Retinal pigment epithelial cell (primary cell): ENCODE results near the gene NRXN2.

Experiments used
- DNase-seq: peaks from one replicate; pipeline ENCODE4 v3.0.0-alpha.2; 2010; ENCODE audit warnings: low read depth
- H3K4me3 ChIP-seq: 2 replicates; pipeline ENCODE4 v1.5.1; 2011; ENCODE audit warnings: mild to moderate bottlenecking, low read length, control low read depth, moderate library complexity
- TF ChIP-seq, protein P1 (sequence below): conservative IDR thresholded peaks from 2 replicates; pipeline ENCODE4 v1.5.1; 2011; ENCODE audit warnings: low read depth, low read length, control low read depth, inconsistent platforms

NRXN2 gene

DNA sequence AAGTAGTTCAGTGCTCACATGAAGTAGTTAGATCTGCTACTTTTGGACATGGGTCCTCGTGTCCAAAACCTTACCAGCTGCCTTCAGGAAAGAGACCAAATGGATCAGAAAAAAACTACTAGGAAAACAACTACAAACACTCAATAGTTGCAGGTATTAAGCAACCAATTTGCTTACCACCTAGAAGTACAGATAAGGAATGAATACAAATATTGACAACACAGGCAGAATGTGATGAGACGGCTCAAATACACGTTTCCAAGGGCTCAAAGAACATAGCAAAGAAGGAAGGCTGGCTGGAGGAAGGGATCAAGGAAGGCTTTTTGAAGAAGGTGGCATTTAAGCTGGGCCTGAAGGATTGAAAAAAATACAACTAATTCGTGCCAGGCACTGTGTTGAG is 41.8 kb downstream of the NRXN2 start:
- H3K4me3 ChIP-seq = no peak overlapping the region
- DNase-seq = no peak
- TF ChIP-seq, protein P1, sequence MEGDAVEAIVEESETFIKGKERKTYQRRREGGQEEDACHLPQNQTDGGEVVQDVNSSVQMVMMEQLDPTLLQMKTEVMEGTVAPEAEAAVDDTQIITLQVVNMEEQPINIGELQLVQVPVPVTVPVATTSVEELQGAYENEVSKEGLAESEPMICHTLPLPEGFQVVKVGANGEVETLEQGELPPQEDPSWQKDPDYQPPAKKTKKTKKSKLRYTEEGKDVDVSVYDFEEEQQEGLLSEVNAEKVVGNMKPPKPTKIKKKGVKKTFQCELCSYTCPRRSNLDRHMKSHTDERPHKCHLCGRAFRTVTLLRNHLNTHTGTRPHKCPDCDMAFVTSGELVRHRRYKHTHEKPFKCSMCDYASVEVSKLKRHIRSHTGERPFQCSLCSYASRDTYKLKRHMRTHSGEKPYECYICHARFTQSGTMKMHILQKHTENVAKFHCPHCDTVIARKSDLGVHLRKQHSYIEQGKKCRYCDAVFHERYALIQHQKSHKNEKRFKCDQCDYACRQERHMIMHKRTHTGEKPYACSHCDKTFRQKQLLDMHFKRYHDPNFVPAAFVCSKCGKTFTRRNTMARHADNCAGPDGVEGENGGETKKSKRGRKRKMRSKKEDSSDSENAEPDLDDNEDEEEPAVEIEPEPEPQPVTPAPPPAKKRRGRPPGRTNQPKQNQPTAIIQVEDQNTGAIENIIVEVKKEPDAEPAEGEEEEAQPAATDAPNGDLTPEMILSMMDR = no peak

DNA sequence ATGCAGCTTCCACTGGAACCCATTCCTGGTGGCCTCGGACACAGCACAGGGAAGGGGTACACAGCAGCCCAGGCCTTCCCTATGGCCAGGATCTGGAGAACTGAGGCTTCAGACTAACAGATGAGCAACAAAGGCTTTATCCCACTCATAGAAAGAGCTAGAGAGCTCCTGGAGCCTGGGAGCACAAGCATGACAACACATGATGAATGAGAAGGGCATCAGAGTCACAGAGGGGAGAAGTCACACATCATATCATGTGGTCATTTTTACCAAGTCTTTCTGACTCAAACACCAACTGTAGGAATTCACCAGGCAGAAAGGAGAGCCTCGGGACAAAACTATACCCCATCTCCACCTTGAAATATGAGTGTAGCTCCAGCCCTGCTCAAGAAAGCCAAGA is 43.2 kb downstream of the NRXN2 start:
- DNase-seq = no peak
- H3K4me3 ChIP-seq = no peak overlapping the region
- TF ChIP-seq, protein P1 = no peak

DNA sequence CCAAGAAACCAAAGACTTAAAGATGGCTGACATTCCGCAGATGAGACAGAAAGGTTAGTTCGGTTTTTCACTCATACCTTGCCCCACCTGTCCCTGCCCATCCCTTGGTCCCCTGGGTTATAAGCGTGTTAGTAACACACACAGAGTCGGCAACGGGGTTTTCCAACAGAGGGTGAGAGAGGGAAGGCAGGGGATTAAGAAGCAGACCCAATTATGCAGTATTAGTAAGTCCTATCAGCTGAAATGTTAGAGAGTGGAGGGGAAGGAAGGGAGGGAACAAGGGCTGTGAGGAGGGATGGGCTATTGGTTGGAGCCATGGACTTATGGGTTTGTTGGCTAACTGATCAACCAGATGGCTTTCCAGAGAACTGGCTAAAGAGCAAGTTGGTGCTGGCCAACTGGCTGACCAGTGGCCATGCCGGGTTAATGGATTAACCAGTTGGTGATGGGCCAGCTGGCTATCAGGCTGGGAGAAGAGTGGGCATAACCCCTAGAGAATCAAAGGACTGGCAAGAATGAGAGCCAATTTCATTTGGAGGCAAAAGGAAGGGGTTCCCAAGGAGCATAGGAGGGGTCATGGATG is 45.5 kb downstream of the NRXN2 start:
- TF ChIP-seq, protein P1 = no peak
- peak; percentile 16 for DNase-seq
- H3K4me3 ChIP-seq = no peak overlapping the region

DNA sequence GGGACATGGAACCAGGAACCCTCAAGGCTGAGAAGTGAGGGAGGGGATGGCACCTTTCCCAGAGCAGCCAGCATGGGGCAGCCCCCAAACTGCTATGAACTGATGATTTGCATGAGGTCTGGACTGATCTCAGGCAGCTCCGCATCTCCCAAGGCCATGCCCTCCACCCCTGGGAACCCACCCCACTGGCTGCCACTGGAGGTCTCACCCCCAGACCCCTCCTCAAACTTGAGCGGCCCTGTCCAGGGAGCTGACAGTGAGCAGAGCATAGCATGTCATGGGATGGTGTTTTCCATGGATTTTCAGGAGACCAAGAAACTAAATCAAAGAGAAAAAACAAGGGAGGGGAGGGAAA is 46.8 kb downstream of the NRXN2 start:
- no peak for DNase-seq
- H3K4me3 ChIP-seq = no peak overlapping the region
- TF ChIP-seq, protein P1 = no peak

GRCh38 chr11:64675450-64676260 is 47.3 kb downstream of the NRXN2 start:
- H3K4me3 ChIP-seq = no peak overlapping the region
- peak; percentile 73 for DNase-seq
- TF ChIP-seq, protein P1 = no peak

DNA sequence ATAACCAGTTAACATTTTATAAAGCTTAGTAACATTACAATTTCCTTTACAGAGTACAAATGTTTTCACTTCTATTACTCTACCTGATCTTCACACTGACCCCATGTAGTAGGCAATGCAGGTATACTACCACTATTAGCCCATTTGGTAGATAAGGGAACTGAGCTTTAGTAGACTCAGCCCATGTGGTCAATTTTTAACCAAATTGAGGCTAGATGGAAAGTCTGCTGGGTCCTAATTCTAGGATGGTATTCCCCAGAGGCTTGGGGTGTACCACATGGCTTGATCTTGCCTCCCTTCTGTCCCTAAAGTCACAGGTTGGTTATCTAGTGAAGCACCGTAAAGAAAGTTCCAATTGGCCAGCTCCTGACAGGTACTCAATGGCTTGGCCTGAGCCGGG is 48.2 kb downstream of the NRXN2 start:
- DNase-seq = no peak
- TF ChIP-seq, protein P1 = no peak

DNA sequence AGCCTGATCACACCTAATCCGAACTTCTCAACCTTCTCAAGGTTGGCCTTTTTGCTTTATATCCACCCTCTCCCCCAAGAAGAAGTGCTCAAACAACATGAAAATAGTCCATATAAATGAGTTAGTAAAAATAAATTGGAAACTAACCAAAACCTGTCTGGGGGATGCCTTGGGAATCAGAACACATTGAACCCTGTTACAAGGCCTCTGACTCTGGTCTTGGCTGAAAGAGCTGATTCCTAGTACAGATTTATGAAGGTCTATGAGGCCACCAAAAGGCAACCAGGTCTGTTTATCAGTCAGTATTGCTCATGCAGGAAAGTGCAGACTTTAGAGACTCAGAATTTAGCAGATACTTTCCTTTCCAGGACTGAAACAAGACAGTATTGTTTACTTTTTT is 49.7 kb downstream of the NRXN2 start:
- DNase-seq = no peak
- TF ChIP-seq, protein P1 = no peak
- no peak overlapping the region for H3K4me3 ChIP-seq

More for the DNA sequence above, 48.2 kb downstream of the NRXN2 start:
- H3K4me3 ChIP-seq = no peak overlapping the region
